ENCODE measurements around the gene MBD4.

DNA sequence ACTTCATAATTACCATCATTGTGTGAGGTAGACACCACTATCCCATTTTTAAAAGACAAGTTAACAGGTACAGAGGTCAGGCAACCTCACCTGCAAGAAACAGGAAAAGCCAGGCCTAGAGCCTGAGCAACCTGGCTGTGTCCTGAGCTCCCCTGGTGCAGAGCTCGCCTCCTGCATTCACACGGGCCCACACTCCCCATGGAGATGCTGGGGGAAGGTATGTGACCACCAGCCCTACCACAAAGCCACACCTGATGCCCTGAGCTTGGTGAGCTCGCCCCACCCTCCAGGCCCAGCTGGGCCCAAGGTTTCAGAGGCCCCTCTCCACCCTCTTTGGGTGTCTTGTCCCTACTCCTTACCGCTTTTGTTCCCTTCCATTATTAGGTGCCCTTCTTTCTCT is 10.1 kb downstream of the MBD4 start:
- TF ChIP-seq RAD21 (IDR thresholded peaks at IDR 0.05; ENCODE audit: low read depth) (no peak), POLR2A (IDR thresholded peaks at IDR 0.05; ENCODE audit: borderline replicate concordance, extremely low read depth, insufficient read depth, insufficient read length) (no peak), ZNF274 (IDR thresholded peaks at IDR 0.05; ENCODE audit: low read depth, low read length) (no peak), SRF (IDR thresholded peaks at IDR 0.05; ENCODE audit: low read depth) (no peak), POLR2AphosphoS5 (IDR thresholded peaks at IDR 0.05; ENCODE audit: low read depth, low read length) (no peak), SP1 (IDR thresholded peaks at IDR 0.05; ENCODE audit: low read depth) (no peak), YY1 (IDR thresholded peaks at IDR 0.05; ENCODE audit: extremely low read depth, insufficient replicate concordance, low read depth, low read length) (no peak), EZH2 (IDR thresholded peaks at IDR 0.05) (no peak), SIN3A (IDR thresholded peaks at IDR 0.05; ENCODE audit: low read depth) (no peak)
- TF ChIP-seq, protein P1, sequence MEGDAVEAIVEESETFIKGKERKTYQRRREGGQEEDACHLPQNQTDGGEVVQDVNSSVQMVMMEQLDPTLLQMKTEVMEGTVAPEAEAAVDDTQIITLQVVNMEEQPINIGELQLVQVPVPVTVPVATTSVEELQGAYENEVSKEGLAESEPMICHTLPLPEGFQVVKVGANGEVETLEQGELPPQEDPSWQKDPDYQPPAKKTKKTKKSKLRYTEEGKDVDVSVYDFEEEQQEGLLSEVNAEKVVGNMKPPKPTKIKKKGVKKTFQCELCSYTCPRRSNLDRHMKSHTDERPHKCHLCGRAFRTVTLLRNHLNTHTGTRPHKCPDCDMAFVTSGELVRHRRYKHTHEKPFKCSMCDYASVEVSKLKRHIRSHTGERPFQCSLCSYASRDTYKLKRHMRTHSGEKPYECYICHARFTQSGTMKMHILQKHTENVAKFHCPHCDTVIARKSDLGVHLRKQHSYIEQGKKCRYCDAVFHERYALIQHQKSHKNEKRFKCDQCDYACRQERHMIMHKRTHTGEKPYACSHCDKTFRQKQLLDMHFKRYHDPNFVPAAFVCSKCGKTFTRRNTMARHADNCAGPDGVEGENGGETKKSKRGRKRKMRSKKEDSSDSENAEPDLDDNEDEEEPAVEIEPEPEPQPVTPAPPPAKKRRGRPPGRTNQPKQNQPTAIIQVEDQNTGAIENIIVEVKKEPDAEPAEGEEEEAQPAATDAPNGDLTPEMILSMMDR (IDR thresholded peaks at IDR 0.05 in 2 of 3, conservative IDR thresholded peaks at IDR 0.05 in 1 of 3; ENCODE audit: borderline replicate concordance in 1 of 3, insufficient read depth in 1 of 3, low read depth in 2 of 3, low read length in 2 of 3), result no peak

All from HCT116 (cell line).